ENCODE results near the gene ZBED6.
"Not testable (repeated sequence)": the region's sequence is repeated elsewhere in the genome, so short reads cannot be mapped to it uniquely, and the experiment has no call there.

ZBED6 gene

DNA sequence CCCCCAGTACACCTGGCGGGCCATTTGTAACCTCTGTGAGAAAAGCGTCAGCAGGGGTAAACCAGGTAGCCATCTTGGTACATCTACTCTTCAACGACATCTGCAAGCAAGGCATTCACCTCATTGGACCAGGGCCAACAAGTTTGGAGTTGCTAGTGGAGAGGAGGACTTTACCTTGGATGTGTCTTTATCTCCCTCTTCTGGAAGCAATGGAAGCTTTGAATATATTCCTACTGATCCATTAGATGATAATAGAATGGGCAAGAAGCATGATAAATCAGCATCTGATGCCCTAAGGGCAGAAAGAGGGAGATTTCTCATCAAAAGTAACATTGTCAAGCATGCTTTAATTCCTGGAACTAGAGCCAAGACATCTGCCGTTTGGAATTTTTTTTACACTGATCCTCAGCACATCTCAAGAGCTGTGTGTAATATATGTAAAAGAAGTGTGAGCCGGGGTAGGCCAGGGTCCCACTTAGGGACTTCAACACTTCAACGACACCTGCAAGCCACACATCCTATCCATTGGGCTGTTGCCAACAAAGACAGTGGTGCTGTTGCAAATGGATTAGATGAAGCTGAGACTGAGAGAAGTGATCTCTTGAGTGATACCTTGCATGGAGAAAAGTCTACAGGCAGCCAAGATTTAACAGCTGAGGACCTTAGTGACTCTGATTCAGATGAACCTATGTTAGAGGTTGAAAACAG lies 2.7 kb downstream of the ZBED6 start:
- H3K27ac Mint-ChIP-seq = peak overlapping the region; percentile 47

DNA sequence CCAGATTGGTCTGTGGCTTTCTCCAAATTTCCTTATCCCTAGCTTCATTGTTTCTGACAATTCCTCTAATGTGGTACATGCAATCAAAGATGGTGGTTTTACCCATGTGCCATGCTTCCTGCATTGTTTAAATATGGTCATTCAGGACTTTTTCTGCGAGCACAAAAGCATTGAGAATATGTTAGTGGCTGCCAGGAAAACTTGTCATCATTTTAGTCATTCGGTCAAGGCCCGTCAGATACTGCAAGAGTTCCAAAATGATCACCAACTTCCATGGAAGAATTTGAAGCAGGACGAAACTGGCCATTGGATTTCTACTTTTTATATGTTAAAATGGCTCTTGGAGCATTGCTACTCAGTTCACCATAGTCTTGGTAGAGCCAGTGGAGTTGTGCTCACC lies 3.7 kb downstream of the ZBED6 start:
- no peak for DNase-seq
- Mint-ChIP-seq H3K27me3 (no peaks in the 10 kb centered on the region), H3K36me3 (ENCODE audit: low read depth) (peaks cover 81% of the 10 kb centered on the region), H3K4me3 (no peak overlapping the region), H3K27ac (peak overlapping the region; percentile 28), H3K4me1 (ENCODE audit: low read depth) (peaks cover 68% of the 10 kb centered on the region), H3K9me3 (peaks cover 4% of the 10 kb centered on the region)

More for the DNA sequence above, 2.7 kb downstream of the ZBED6 start:
- DNase-seq = no peak
- peaks cover 62% of the 10 kb centered on the region for H3K4me1 Mint-ChIP-seq (ENCODE audit: low read depth)
- peak overlapping the region; percentile 96 for H3K4me3 Mint-ChIP-seq
- peaks cover 71% of the 10 kb centered on the region for H3K36me3 Mint-ChIP-seq (ENCODE audit: low read depth)
- no peaks in the 10 kb centered on the region for H3K27me3 Mint-ChIP-seq
- peaks cover 4% of the 10 kb centered on the region for H3K9me3 Mint-ChIP-seq

DNA sequence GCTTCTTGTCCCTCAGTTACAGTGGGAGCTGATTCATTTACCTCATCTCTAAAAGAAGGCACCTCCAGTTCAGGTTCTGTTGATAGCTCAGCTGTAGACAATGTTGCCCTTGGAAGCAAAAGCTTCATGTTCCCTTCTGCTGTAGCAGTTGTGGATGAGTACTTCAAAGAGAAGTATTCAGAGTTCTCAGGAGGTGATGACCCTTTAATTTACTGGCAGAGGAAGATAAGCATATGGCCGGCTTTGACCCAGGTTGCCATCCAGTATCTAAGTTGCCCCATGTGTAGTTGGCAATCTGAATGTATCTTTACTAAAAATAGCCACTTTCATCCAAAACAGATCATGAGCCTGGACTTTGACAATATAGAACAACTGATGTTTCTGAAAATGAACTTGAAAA lies 4.5 kb downstream of the ZBED6 start:
- no peak overlapping the region for H3K4me3 Mint-ChIP-seq
- no peaks in the 10 kb centered on the region for H3K27me3 Mint-ChIP-seq
- no peak for DNase-seq
- peaks cover 69% of the 10 kb centered on the region for H3K4me1 Mint-ChIP-seq (ENCODE audit: low read depth)
- peaks cover 89% of the 10 kb centered on the region for H3K36me3 Mint-ChIP-seq (ENCODE audit: low read depth)
- H3K9me3 Mint-ChIP-seq = peaks cover 4% of the 10 kb centered on the region
- H3K27ac Mint-ChIP-seq = peak overlapping the region; percentile 73

DNA sequence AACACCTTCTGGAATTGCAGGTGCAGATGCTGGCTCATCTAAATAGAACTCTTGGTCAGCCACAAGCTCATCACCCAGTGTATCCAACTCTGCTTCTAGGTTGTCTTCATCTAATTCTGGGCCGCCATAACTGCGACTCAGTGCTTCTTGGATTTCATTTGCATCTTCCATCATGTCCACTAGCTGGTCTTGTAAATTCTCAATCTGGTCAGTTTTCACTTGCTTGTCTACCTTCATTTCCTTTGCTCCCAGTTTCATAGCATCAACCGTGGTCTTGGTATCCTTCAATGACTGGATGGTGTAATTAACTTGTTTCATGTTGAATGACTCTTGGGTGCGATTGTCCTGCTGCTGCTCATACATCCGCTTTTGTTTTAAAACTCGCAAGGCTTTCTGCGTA lies 10.3 kb downstream of the ZBED6 start:
- no peak for DNase-seq
- H3K4me1 Mint-ChIP-seq (ENCODE audit: low read depth) = peaks cover 52% of the 10 kb centered on the region
- H3K36me3 Mint-ChIP-seq (ENCODE audit: low read depth) = peaks cover 85% of the 10 kb centered on the region
- H3K27me3 Mint-ChIP-seq = no peaks in the 10 kb centered on the region
- no peak overlapping the region for H3K4me3 Mint-ChIP-seq
- no peaks in the 10 kb centered on the region for H3K9me3 Mint-ChIP-seq
- no peak overlapping the region for H3K27ac Mint-ChIP-seq

DNA sequence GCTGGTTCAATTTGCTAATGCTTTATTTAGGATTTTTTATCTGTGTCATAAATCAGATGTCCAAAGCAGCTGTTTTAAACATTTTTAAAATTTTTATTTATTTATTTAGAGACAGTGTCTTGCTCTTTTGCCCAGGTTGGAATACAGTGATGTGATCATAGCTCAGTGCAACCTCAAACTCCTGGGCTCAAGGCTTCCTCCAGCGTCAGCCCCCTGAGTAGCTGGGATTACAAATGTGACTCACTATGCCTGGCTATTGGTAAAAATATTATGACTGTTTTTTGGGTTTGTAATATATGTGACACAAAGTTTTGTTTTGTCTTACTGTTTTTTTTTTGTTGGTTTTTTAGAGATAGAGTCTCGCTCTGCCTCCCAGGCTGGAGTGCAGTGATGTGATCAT lies 11.8 kb downstream of the ZBED6 start:
- H3K27ac Mint-ChIP-seq = peak overlapping the region; percentile 59
- H3K36me3 Mint-ChIP-seq (ENCODE audit: low read depth) = peaks cover 84% of the 10 kb centered on the region
- H3K27me3 Mint-ChIP-seq = no peaks in the 10 kb centered on the region

DNA sequence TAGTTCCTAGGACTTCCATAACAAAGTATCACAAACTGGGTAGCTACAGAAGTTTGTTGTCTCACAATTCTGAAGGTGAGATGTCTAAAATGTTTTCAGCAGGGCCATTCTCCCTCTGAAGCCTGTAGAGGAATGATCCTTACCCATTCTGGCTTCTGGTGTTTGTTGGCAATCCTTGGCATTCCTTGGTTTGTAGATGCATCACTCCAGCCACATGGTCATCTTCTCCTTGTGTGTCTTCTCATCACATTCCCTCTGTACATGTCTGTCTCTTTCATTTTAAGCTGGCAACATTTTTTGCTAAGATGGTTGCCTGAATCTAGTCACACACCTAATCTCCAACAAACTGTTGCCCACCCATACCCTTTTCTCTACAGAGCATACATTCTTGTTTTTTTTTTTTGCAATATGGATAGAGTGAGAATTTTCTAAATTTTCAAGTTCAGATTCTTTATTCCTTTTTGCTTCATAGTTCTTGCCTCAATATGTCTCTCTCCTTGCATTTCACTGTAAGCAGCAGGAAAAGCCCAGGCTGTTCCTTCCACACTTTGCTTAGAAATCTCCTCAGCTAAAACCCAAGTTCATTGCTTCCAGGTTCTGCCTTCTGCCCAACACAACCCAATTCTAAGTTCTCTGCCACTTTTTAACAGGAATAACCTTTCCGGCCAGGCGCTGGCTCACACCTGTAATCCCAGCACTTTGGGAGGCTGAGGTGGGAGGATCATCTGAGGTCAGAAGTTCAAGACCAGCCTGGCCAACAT lies 18.3 kb downstream of the ZBED6 start:
- no peak for DNase-seq
- Mint-ChIP-seq H3K4me1 (ENCODE audit: low read depth) (peaks cover 35% of the 10 kb centered on the region), H3K4me3 (no peak overlapping the region), H3K36me3 (ENCODE audit: low read depth) (peaks cover 79% of the 10 kb centered on the region), H3K9me3 (no peaks in the 10 kb centered on the region), H3K27me3 (no peaks in the 10 kb centered on the region), H3K27ac (peak overlapping the region; percentile 12)

More for the DNA sequence above, 11.8 kb downstream of the ZBED6 start:
- Mint-ChIP-seq H3K4me3 (no peak overlapping the region), H3K4me1 (ENCODE audit: low read depth) (peaks cover 48% of the 10 kb centered on the region), H3K9me3 (no peaks in the 10 kb centered on the region)
- no peak for DNase-seq

DNA sequence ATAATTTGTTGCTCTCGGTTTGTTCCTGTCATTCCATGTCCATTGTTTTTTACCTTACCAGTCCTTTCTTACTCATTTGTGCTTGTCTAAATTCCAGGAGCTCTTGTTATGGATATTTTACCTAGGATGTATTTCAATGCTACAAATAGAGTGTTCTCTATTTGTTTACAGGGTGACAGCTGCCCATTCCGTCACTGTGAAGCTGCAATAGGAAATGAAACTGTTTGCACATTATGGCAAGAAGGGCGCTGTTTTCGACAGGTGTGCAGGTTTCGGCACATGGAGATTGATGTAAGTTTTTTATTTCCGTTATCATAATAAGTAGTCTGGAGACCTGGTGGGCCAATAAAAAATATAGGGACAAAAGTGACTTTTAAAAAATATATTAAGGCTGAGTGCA lies 23.0 kb downstream of the ZBED6 start:
- Mint-ChIP-seq H3K4me1 (ENCODE audit: low read depth) (peaks cover 38% of the 10 kb centered on the region), H3K27me3 (no peaks in the 10 kb centered on the region), H3K4me3 (no peak overlapping the region), H3K9me3 (no peaks in the 10 kb centered on the region), H3K36me3 (ENCODE audit: low read depth) (peaks cover 82% of the 10 kb centered on the region), H3K27ac (no peak overlapping the region)
- DNase-seq = no peak

DNA sequence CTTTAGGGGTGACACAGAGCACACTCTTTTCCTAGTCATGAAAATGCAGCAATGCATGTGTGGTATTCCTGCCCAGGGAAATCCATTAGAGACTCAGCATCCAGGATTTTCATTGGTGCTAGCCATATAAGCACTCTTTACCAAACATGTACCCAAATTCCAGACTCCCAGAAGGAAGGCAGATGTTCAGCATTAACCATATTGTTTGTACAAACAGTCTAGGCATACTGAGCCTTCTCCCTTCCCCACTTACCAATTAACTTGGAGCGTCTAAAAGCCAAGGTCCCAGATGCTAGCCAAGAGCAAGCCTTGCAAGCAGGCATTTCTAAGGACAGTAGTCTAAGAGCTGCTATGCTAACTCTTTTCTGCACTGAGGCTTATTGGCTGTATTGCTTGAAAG lies 27.9 kb downstream of the ZBED6 start:
- no peak for DNase-seq
- Mint-ChIP-seq H3K9me3 (no peaks in the 10 kb centered on the region), H3K36me3 (ENCODE audit: low read depth) (peaks cover 88% of the 10 kb centered on the region), H3K27me3 (no peaks in the 10 kb centered on the region), H3K4me3 (no peak overlapping the region), H3K4me1 (ENCODE audit: low read depth) (peaks cover 38% of the 10 kb centered on the region), H3K27ac (no peak overlapping the region)

DNA sequence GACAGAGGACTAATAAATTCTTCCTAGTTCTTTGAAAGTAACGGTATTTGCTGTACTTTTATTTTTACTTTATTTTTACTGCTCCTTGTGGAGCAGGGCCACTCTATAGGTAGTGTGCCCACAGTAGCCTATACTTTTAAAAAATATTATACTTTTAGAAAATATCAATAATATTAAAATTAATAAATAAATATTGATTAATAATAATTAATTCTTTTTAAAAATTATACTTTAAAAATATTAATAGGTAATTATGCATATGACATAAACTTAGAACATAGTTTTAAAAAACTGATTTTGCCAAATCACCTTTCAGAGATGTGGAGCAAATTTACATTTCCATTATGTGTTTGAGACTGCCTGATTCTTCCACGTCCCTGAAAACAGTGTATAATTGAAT lies 30.8 kb downstream of the ZBED6 start:
- Mint-ChIP-seq H3K9me3 (no peaks in the 10 kb centered on the region), H3K4me3 (no peak overlapping the region), H3K36me3 (ENCODE audit: low read depth) (peaks cover 96% of the 10 kb centered on the region), H3K27ac (no peak overlapping the region), H3K27me3 (no peaks in the 10 kb centered on the region), H3K4me1 (ENCODE audit: low read depth) (peaks cover 32% of the 10 kb centered on the region)
- no peak for DNase-seq

DNA sequence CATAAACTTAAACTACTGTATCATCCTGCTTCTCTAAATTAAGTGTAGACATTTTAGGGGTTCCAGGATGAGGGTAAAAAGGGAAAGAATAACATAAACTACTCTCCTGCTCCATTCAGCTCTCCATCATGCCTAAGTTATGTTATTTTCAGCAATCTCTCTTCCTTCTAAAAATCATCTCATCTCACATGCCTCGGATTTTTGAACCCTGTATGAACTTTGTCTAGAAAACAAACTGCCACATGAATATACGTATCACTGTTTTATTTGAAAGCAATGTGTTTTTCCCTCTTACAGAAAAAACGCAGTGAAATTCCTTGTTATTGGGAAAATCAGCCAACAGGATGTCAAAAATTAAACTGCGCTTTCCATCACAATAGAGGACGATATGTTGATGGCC lies 32.6 kb downstream of the ZBED6 start:
- H3K36me3 Mint-ChIP-seq (ENCODE audit: low read depth) = peaks cover 94% of the 10 kb centered on the region
- DNase-seq = no peak
- H3K27ac Mint-ChIP-seq = no peak overlapping the region
- no peak overlapping the region for H3K4me3 Mint-ChIP-seq
- H3K27me3 Mint-ChIP-seq = no peaks in the 10 kb centered on the region
- H3K4me1 Mint-ChIP-seq (ENCODE audit: low read depth) = peaks cover 21% of the 10 kb centered on the region
- H3K9me3 Mint-ChIP-seq = no peaks in the 10 kb centered on the region

DNA sequence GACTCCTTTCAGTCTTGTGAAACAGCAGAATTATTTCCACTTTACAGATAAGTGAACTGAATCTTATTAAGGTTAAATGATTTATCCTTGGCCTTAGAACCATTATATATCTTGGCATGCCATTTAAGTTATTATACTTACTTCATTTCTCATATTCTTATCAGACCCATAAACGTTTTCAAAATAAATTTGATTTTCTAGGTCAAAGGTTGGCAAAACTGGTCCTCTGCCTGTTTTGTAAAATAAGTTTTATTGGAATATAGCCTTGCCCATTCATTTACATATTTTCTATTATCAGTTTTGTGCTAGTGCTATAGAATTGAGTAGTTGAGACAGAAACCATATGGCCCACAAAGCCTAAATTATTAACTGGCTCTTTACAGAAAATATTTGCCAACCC lies 33.1 kb downstream of the ZBED6 start:
- DNase-seq = no peak
- Mint-ChIP-seq H3K9me3 (no peaks in the 10 kb centered on the region), H3K4me3 (no peak overlapping the region), H3K27ac (no peak overlapping the region), H3K36me3 (ENCODE audit: low read depth) (peaks cover 90% of the 10 kb centered on the region), H3K27me3 (no peaks in the 10 kb centered on the region), H3K4me1 (ENCODE audit: low read depth) (peaks cover 17% of the 10 kb centered on the region)

DNA sequence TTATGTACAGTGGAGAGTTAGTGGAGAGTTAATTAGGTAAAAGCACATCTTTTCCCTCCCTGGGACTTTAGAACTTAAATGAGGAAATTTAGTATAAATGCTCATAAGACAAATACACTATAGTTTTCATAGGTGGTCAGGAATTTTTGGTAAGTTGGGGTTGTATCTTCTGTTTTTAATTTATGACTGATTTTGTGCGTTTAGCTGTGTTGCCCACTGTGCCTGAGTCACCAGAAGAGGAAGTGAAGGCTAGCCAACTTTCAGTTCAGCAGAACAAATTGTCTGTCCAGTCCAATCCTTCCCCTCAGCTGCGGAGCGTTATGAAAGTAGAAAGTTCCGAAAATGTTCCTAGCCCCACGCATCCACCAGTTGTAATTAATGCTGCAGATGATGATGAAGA lies 33.8 kb downstream of the ZBED6 start:
- H3K4me3 Mint-ChIP-seq, DNase-seq, H3K9me3 Mint-ChIP-seq, H3K27me3 Mint-ChIP-seq: not testable (repeated sequence)
- Mint-ChIP-seq H3K27ac (peak overlapping the region; percentile 56), H3K36me3 (ENCODE audit: low read depth) (peaks cover 91% of the 10 kb centered on the region), H3K4me1 (ENCODE audit: low read depth) (peaks cover 11% of the 10 kb centered on the region)

DNA sequence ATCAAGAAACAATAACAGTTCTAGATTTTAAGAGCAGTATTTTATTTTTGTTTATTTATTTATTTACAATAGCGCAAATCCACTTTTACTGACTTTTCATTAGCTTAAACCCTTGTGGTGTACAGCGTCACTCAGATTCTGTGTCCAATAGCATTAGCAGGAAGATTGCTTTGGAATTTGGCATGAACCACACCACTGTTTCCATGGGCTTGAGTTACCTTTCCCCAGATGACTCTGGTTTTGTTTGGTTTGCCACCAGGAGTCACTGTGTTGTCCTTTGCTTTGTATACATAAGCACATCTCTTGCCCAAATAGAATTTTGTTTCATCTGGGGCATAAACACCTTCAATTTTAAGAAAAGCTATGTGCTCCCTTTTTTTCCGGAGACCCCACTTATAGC lies 40.1 kb downstream of the ZBED6 start:
- Mint-ChIP-seq H3K27ac (no peak overlapping the region), H3K36me3 (ENCODE audit: low read depth) (peaks cover 93% of the 10 kb centered on the region), H3K27me3 (no peaks in the 10 kb centered on the region), H3K4me1 (ENCODE audit: low read depth) (no peaks in the 10 kb centered on the region), H3K4me3 (no peak overlapping the region), H3K9me3 (no peaks in the 10 kb centered on the region)
- no peak for DNase-seq

DNA sequence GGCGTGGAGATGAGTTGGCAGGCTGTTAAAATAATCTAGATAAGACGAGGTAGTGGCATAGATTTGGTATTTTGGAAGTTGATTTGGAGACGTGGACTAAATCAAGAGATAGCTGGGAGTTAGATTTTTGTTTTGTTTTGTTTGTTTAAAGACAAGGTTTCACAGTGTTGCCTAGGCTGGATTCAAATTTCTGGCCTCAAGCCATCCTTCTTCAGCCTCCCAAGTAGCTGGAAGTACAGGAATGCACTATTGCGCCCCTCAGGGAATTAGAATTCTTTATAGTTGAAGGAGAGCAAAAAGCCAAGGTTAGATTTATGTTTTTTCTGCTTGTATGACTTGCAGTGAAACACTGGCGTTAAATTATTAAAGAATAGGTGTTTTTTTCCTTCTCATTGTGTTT lies 43.7 kb downstream of the ZBED6 start:
- H3K4me1 Mint-ChIP-seq (ENCODE audit: low read depth) = no peaks in the 10 kb centered on the region
- peak overlapping the region; percentile 53 for H3K27ac Mint-ChIP-seq

DNA sequence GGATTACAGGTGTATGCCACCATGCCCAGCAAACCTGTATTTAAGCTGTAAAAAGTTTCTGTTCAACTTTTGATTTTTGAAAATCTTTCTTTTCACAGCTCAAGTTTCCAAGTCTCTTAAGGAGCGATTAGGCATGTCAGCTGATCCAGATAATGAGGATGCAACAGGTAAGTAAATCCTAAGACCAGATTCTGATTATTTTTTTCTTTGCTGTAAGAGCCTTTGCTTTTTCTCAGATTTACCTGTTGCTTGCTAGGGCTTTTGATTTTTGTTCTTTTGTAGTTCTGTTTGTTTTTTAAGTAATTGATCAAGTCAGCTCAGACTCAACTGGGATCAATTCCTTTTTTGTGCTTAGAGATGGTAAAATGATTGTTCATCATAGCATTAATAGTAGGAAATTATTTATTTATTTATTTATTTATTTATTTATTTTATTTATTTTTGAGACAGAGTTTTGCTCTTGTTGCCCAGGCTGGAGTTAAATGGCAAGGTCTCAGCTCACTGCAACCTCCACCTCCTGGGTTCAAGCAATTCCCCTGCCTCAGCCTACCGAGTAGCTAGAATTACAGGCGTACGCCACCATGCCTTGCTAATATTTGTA lies 44.9 kb downstream of the ZBED6 start:
- Mint-ChIP-seq H3K9me3 (no peaks in the 10 kb centered on the region), H3K27me3 (no peaks in the 10 kb centered on the region), H3K4me1 (ENCODE audit: low read depth) (no peaks in the 10 kb centered on the region), H3K27ac (no peak overlapping the region), H3K4me3 (no peak overlapping the region), H3K36me3 (ENCODE audit: low read depth) (peaks cover 89% of the 10 kb centered on the region)
- no peak for DNase-seq

More for the DNA sequence above, 43.7 kb downstream of the ZBED6 start:
- H3K9me3 Mint-ChIP-seq = no peaks in the 10 kb centered on the region
- no peak for DNase-seq
- H3K36me3 Mint-ChIP-seq (ENCODE audit: low read depth) = peaks cover 91% of the 10 kb centered on the region
- no peaks in the 10 kb centered on the region for H3K27me3 Mint-ChIP-seq
- no peak overlapping the region for H3K4me3 Mint-ChIP-seq
